CD1c-positive myeloid dendritic cell (primary cell): ENCODE results near the gene RINL.
"Not testable (repeated sequence)": the region's sequence is repeated elsewhere in the genome, so short reads cannot be mapped to it uniquely, and the experiment has no call there.

Experiments used
- DNase-seq: peaks from one replicate; pipeline ENCODE4 v3.0.0-alpha.2; 2016; ENCODE audit errors: extremely low spot score

Gene RINL

GRCh38 chr19:38834104-38834490 is 44.0 kb downstream of the RINL start:
- no peak for DNase-seq

GRCh38 chr19:38833092-38833425 is 45.0 kb downstream of the RINL start:
- DNase-seq, result no peak

DNA sequence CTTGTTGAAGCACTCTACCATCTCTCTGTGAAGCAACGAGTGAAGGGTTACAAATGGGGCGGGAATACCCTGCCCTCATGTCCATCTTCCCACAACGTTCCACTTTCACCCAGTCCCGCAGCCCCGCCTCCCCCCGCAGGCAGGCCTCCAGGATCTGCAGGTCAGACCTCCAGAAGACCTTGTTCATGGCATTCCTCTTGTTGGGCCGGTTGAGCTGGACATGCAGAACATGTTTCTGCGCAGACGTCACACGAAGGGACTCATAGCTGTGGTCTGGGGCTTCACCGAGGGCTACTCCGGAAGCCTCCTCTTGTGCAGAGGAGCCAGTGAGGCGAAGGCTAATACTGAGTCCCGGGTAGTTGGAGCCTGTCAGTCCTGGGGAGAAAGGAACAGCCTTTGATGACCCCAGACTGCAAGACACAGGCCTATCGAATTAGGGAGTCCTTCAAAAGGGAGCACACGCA is 46.9 kb downstream of the RINL start:
- peak; percentile 55 for DNase-seq

GRCh38 chr19:38830039-38830733 is 47.9 kb downstream of the RINL start:
- no peak for DNase-seq

DNA sequence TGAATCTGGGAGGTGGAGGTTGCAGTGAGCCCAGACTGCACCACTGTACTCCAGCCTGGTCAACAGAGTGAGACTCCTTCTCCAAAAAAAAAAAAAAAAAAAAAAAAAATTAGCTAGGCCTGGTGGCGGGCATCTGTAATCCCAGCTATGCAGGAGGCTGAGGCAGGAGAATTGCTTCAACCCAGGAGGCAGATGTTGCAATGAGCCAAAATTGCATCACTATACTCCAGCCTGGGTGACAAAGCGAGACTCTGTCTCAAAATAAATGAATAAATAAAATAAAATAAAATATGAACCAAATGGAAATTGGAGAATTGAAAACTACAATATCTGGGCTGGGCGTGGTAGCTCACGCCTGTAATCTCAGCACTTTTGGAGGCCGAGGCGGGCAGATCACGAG is 48.9 kb downstream of the RINL start:
- DNase-seq, result peak; percentile 55

- DNase-seq, result no peak
These were observed 51.1 kb downstream of the RINL start for GRCh38 chr19:38826856-38827551.

DNA sequence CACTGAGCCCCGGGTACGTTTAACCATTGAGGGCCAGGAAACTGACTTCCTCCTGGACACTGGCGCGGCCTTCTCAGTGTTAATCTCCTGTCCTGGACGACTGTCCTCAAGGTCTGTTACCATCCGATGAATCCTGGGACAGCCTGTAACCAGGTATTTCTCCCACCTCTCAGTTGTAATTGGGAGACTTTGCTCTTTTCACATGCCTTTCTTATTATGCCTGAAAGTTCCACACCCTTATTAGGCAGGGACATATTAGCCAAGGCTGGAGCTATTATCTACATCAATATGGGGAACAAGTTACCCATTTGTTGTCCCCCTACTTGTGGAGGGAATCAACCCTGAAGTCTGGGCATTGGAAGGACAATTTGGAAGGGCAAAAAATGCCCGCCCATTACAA is 52.1 kb downstream of the RINL start:
- DNase-seq, result not testable (repeated sequence)

GRCh38 chr19:38821230-38821825 is 56.7 kb downstream of the RINL start:
- DNase-seq, result not testable (repeated sequence)

GRCh38 chr19:38819231-38819920 is 58.7 kb downstream of the RINL start:
- no peak for DNase-seq
